GM10266 (cell line): ENCODE measurements around the gene GALNT2.

Experiments used
- DNase-seq: peaks from one replicate; pipeline ENCODE4 v3.0.0; 2012; ENCODE audit errors: extremely low spot score
- TF ChIP-seq, protein P1 (sequence below): IDR thresholded peaks from 2 replicates; pipeline ENCODE4 v1.5.1; 2012; ENCODE audit warnings: mild to moderate bottlenecking, low read depth; ENCODE audit not compliant: control insufficient read depth, insufficient read depth; ENCODE audit errors: missing control alignments

Gene GALNT2

DNA sequence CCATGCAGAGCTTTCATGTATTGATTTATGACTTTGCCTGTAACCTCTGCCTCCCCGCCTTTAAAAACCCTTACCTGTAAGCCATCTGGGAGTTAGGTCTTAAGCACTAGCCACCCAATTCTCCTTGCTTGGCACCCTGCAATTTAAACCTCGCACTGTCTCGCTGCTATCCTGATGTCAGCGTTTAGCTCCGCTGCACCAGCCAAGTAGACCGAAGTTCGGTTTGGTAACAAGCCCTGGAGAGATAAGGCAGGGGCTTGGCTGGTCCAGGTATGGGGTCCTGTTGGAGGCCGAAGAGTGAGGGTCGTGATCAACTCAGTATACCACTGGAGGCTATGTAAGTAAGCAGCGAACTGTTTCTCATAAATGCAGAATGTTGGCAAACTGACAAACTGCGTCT is 64.4 kb downstream of the GALNT2 start:
- TF ChIP-seq, protein P1, sequence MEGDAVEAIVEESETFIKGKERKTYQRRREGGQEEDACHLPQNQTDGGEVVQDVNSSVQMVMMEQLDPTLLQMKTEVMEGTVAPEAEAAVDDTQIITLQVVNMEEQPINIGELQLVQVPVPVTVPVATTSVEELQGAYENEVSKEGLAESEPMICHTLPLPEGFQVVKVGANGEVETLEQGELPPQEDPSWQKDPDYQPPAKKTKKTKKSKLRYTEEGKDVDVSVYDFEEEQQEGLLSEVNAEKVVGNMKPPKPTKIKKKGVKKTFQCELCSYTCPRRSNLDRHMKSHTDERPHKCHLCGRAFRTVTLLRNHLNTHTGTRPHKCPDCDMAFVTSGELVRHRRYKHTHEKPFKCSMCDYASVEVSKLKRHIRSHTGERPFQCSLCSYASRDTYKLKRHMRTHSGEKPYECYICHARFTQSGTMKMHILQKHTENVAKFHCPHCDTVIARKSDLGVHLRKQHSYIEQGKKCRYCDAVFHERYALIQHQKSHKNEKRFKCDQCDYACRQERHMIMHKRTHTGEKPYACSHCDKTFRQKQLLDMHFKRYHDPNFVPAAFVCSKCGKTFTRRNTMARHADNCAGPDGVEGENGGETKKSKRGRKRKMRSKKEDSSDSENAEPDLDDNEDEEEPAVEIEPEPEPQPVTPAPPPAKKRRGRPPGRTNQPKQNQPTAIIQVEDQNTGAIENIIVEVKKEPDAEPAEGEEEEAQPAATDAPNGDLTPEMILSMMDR: no peak
- no peak for DNase-seq

GRCh38 chr1:230132758-230133157 is 65.7 kb downstream of the GALNT2 start:
- TF ChIP-seq, protein P1: no peak
- no peak for DNase-seq

- no peak for DNase-seq
- TF ChIP-seq, protein P1: no peak
Observed at GRCh38 chr1:230135726-230136125, 68.7 kb downstream of the GALNT2 start.

- no peak for DNase-seq
- TF ChIP-seq, protein P1: no peak
Observed at GRCh38 chr1:230136453-230137336, 69.7 kb downstream of the GALNT2 start.

DNA sequence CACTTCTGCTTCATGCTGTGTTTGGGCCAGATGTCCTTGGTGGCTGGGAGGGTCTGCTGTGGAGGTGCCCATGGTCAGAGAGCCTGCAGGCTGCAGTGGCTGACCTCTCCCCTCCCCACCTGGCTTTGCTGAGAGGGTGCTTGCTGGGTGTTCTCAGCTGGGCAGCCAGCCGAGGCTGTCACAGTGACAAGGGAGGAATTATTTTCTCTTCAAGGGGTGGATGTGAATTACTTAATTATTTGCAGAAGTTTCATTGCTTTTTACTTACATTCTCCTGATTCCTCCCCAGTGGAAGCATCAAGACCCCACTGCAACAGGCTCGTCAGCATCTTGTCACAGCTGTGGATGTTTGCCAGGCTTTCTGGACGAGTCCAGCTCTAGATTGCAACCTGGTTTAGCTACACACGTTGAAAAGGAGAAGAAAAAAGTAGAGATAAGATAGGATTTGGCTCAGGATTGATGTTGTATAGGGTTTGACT is 70.3 kb downstream of the GALNT2 start:
- no peak for DNase-seq
- TF ChIP-seq, protein P1: no peak

- no peak for DNase-seq
Observed at GRCh38 chr1:230138561-230139239, 71.7 kb downstream of the GALNT2 start.

More at GRCh38 chr1:230138561-230139239, 71.7 kb downstream of the GALNT2 start:
- TF ChIP-seq, protein P1: no peak
